CD4-positive, CD25-positive, alpha-beta regulatory T cell (primary cell): ENCODE results near the gene HOXC9. TPM values are rescaled to one million over a fixed set of nuclear protein-coding genes. Genes with fewer than 3 reads are reported as not detected.
A peak's percentile ranks its signal among the peaks of the same experiment; 100 is the strongest.

Experiments
- ATAC-seq, 2 donors: fragments of 150-1000 bp; cut with Tn5 transposase; one replicate each; pipeline ENCODE4 v1.10.0; 2021; ENCODE audit warnings: low read depth in 2 of 2, moderate number of reproducible peaks in 2 of 2, moderate library complexity in 1 of 2
- DNase-seq, 3 donors: peaks; one replicate each; pipeline versions ENCODE4 v3.0.0 to v3.0.0-alpha.2; 2012 to 2022; ENCODE audit warnings: mixed read lengths in 1 of 3
- H3K27ac ChIP-seq: one replicate; pipeline ENCODE4 v1.7.0; 2013; ENCODE audit warnings: mild to moderate bottlenecking, low read length; ENCODE audit not compliant: insufficient read depth, poor library complexity, severe bottlenecking
- H3K27me3 ChIP-seq: one replicate; pipeline ENCODE4 v1.7.0; 2013; ENCODE audit warnings: low read length; ENCODE audit not compliant: control insufficient read depth, insufficient read depth
- H3K36me3 ChIP-seq: one replicate; pipeline ENCODE4 v1.7.0; 2013; ENCODE audit warnings: mild to moderate bottlenecking, low read length, moderate library complexity; ENCODE audit not compliant: control insufficient read depth, insufficient read depth
- H3K4me1 ChIP-seq: 2 replicates; pipeline ENCODE4 v1.7.0; 2013; ENCODE audit warnings: mild to moderate bottlenecking, low read length; ENCODE audit not compliant: insufficient read depth, control insufficient read depth, poor library complexity, severe bottlenecking
- H3K4me3 ChIP-seq: one replicate; pipeline ENCODE4 v1.7.0; 2013; ENCODE audit warnings: low read depth, mild to moderate bottlenecking, low read length, moderate library complexity
- H3K9me3 ChIP-seq, 2 experiments: 1 replicate in 1 of 2; 2 replicates in 1 of 2; pipeline ENCODE4 v1.7.0; 2013; ENCODE audit warnings: low read length in 2 of 2, mild to moderate bottlenecking in 1 of 2, moderate library complexity in 1 of 2; ENCODE audit not compliant: control insufficient read depth in 2 of 2
- H3K27ac Mint-ChIP-seq, 3 donors: one replicate each; pipeline ENCODE4 v1.8.0; 2020 to 2022; ENCODE audit warnings: mild to moderate bottlenecking in 3 of 3, mixed read lengths in 3 of 3, moderate library complexity in 2 of 3
- H3K27me3 Mint-ChIP-seq: one replicate; pipeline ENCODE4 v1.8.0; 2022; ENCODE audit warnings: mild to moderate bottlenecking, mixed read lengths
- H3K36me3 Mint-ChIP-seq: one replicate; pipeline ENCODE4 v1.8.0; 2020; ENCODE audit warnings: mixed read lengths
- H3K4me1 Mint-ChIP-seq, 4 donors: one replicate each; pipeline ENCODE4 v1.8.0; 2020 to 2022; ENCODE audit warnings: mixed read lengths in 4 of 4, mild to moderate bottlenecking in 1 of 4
- H3K4me3 Mint-ChIP-seq, 4 donors: one replicate each; pipeline ENCODE4 v1.8.0; 2020 to 2022; ENCODE audit warnings: mild to moderate bottlenecking in 4 of 4, mixed read lengths in 4 of 4, moderate library complexity in 3 of 4
- H3K9me3 Mint-ChIP-seq, 7 donors: one replicate each; pipeline ENCODE4 v1.8.0; 2020 to 2022; ENCODE audit warnings: mixed read lengths in 7 of 7, mild to moderate bottlenecking in 3 of 7, moderate library complexity in 2 of 7
- polyA plus RNA-seq, 4 donors: library from polyadenylated mRNA; unstranded; fragments of 300-500 nt; fragmentation: Illumina TruSeq; gene quantifications; one replicate each; pipeline ENCODE4 v1.2.3, GENCODE V29; 2021
- total RNA-seq: library from RNA; stranded (reverse); gene quantifications from one replicate; pipeline ENCODE4 v1.2.3, GENCODE V29; 2022

Gene HOXC9
- total and polyA plus RNA-seq, 5 donors from 2014 or later: not detected

DNA sequence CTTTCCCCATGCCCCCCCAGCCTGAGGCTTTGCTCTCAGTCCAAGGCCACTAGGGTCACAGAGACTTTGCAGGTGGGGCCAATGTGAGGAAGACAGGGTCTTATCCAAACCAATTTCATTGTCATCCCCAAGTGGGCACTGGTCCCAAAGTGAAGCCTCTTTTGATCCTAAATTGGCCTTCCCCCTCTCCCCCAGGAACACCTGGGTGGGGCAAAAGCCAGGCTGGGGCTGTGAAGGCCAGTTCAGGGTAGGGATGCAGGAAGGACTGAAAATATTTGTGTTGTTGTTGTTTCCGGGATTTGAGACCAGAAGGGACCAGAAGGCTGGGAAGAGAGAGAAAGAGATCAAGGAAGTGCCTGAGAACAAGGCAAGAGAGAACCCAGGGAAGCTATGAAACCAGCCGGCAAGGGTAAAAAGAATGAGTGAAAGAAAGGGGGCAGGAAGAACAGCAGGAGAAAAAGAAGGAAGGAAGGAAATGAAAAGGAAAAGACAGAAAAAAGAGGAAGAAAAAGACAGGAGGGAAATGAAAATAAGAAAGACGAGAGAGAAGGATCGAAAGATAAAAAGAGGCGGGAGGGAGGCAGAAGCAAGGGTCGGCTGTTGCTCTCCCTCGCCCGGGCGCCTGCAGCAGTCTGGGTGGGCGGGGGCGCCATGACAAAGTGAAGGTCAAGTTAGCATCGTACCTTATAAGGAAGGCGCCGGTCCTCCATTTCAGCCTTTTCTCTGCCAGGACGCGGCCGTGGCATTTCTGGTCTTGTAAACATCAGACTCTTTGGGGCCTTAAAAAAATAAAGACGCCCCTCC lies 34.5 kb upstream of the HOXC9 start:
- DNase-seq: no peak
- no peaks in the 10 kb centered on the region for H3K9me3 ChIP-seq

GRCh38 chr12:53966085-53966384 lies 33.9 kb upstream of the HOXC9 start:
- ATAC-seq (no peak), DNase-seq (no peak)
- peaks cover 0 to 47% (median 20%) of the 10 kb centered on the region in 4 donors for H3K4me1 Mint-ChIP-seq
- H3K27me3 Mint-ChIP-seq: peaks cover 95% of the 10 kb centered on the region
- H3K27me3 ChIP-seq: peaks cover 80% of the 10 kb centered on the region
- no peaks in the 10 kb centered on the region for H3K36me3 Mint-ChIP-seq
- H3K9me3 Mint-ChIP-seq: peaks cover 0 to 4% (median 1%) of the 10 kb centered on the region in 7 donors
- H3K9me3 ChIP-seq: no peaks in the 10 kb centered on the region
- no peak overlapping the region for H3K27ac ChIP-seq
- H3K4me3 Mint-ChIP-seq: peak overlapping the region in 2 of 4 donors; percentile 33 to 81
- H3K36me3 ChIP-seq: no peaks in the 10 kb centered on the region
- no peak overlapping the region for H3K4me3 ChIP-seq
- H3K27ac Mint-ChIP-seq: no peak overlapping the region
- H3K4me1 ChIP-seq: peaks cover 24% of the 10 kb centered on the region

More for the DNA sequence above, 34.5 kb upstream of the HOXC9 start:
- H3K27ac ChIP-seq: no peak overlapping the region
- ATAC-seq: no peak
- peaks cover 74% of the 10 kb centered on the region for H3K27me3 ChIP-seq
- Mint-ChIP-seq H3K27me3 (peaks cover 93% of the 10 kb centered on the region), H3K4me1 (peaks cover 0 to 47% (median 21%) of the 10 kb centered on the region in 4 donors), H3K9me3 (peaks cover 0 to 4% (median 1%) of the 10 kb centered on the region in 7 donors), H3K4me3 (peak overlapping the region in 3 of 4 donors; percentile 33 to 85 (median 81)), H3K36me3 (no peaks in the 10 kb centered on the region), H3K27ac (no peak overlapping the region)
- no peaks in the 10 kb centered on the region for H3K36me3 ChIP-seq
- H3K4me1 ChIP-seq: peaks cover 25% of the 10 kb centered on the region
- H3K4me3 ChIP-seq: no peak overlapping the region

DNA sequence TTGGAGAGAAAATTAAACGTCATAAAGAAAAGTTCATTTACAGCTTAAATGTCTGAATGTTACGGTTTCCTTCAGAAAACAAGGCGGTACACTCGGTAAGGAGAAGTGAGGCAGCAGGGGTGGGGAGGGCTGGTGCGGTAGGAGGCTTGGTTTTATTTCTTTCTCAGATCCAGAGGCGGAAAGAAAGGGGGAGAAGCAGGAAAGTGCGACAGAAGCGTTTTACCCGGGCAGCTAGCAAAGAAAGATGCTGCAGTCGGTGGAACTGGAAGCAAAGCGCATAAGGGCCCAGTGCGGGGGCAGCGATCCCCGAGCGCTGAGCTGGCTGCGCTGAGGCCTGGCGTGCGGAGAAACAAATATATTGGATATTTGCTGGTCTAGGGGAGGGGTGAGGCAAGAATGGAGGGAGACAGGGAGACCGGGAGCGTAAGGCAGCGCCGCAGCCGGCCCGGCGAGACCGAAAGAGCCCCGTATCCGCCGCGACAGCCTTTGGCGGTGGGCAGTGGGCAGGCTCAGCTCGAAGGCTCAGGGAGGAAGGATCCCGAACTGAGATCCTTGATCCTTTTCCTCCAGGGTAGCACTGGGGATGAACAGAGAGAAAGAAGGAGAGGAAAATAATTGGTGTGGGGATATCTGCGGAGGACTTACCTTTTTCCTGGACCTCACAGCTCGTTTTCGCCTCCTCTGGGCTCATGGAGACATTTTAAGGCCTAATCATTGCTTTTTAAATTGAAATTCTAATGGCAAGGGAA lies 33.4 kb upstream of the HOXC9 start:
- Mint-ChIP-seq H3K27me3 (peaks cover 99% of the 10 kb centered on the region), H3K4me3 (peak overlapping the region in 2 of 4 donors; percentile 59 to 81), H3K36me3 (no peaks in the 10 kb centered on the region), H3K4me1 (peaks cover 0 to 47% (median 20%) of the 10 kb centered on the region in 4 donors), H3K9me3 (peaks cover 0 to 4% (median 1%) of the 10 kb centered on the region in 7 donors), H3K27ac (peak overlapping the region in 1 of 3 donors; percentile 76)
- Histone ChIP-seq H3K4me3 (no peak overlapping the region), H3K4me1 (peaks cover 22% of the 10 kb centered on the region), H3K36me3 (no peaks in the 10 kb centered on the region), H3K27ac (no peak overlapping the region), H3K9me3 (no peaks in the 10 kb centered on the region), H3K27me3 (peaks cover 85% of the 10 kb centered on the region)
- DNase-seq (no peak), ATAC-seq (no peak)

GRCh38 chr12:53967421-53967925 lies 32.5 kb upstream of the HOXC9 start:
- ATAC-seq: no peak
- Mint-ChIP-seq H3K4me3 (peak overlapping the region in 1 of 4 donors; percentile 81), H3K27me3 (peaks cover 99% of the 10 kb centered on the region), H3K36me3 (no peaks in the 10 kb centered on the region), H3K4me1 (peaks cover 0 to 44% (median 20%) of the 10 kb centered on the region in 4 donors), H3K27ac (no peak overlapping the region), H3K9me3 (peaks cover 0 to 10% (median 1%) of the 10 kb centered on the region in 7 donors)
- H3K4me1 ChIP-seq: peaks cover 22% of the 10 kb centered on the region
- H3K27me3 ChIP-seq: peaks cover 85% of the 10 kb centered on the region
- H3K4me3 ChIP-seq: no peak overlapping the region
- no peak overlapping the region for H3K27ac ChIP-seq
- H3K9me3 ChIP-seq: peaks cover 0 to under 1% of the 10 kb centered on the region in 2 experiments
- no peak for DNase-seq
- H3K36me3 ChIP-seq: no peaks in the 10 kb centered on the region

- peaks cover 25% of the 10 kb centered on the region for H3K4me1 ChIP-seq
- DNase-seq (no peak), ATAC-seq (no peak)
- no peak overlapping the region for H3K4me3 ChIP-seq
- Mint-ChIP-seq H3K27ac (peak overlapping the region in 1 of 3 donors; percentile 33), H3K27me3 (peaks cover 99% of the 10 kb centered on the region), H3K4me3 (no peak overlapping the region), H3K36me3 (no peaks in the 10 kb centered on the region), H3K9me3 (peaks cover 0 to 11% (median 1%) of the 10 kb centered on the region in 7 donors), H3K4me1 (peaks cover 0 to 47% (median 25%) of the 10 kb centered on the region in 4 donors)
- peaks cover 83% of the 10 kb centered on the region for H3K27me3 ChIP-seq
- peaks cover 2 to 9% of the 10 kb centered on the region in 2 experiments for H3K9me3 ChIP-seq
- H3K27ac ChIP-seq: no peak overlapping the region
- H3K36me3 ChIP-seq: no peaks in the 10 kb centered on the region
These were observed 31.5 kb upstream of the HOXC9 start for GRCh38 chr12:53968214-53969127.

DNA sequence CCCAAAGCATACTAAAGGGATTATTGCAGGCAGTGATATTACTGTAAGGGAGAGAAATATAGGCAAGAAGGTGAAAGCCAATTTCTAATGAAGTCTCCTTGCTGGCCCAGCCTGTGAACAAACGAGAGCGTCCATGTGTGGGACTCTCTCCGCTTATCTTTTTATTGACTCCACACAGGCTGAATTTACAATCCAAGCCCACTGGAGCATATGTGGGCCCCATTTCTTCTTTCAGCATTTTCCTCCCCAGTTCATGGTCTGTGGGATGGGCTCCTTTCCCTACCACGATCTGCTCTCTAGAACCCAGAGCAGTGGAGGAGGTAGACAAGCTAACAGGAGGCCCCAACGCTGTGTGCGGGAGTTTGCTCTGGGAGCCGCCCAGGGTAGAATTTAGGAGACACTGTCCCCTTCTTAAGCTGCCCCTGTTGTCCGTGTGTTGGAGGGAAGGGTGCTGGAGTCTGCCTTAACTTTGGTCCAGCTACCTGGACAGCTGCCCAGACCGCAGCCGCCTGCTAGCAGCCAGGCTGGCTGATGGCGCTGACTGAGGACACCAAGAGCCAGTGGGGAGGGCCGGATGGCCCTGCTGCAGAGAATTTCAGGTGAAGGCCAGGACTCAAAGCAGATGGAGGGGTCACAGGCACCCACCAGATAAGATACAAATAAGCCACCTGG lies 30.2 kb upstream of the HOXC9 start:
- peaks cover 100% of the 10 kb centered on the region for H3K27me3 Mint-ChIP-seq
- Histone ChIP-seq H3K4me1 (peaks cover 34% of the 10 kb centered on the region), H3K4me3 (no peak overlapping the region), H3K9me3 (peaks cover 2 to 9% of the 10 kb centered on the region in 2 experiments), H3K27me3 (peaks cover 71% of the 10 kb centered on the region), H3K36me3 (no peaks in the 10 kb centered on the region), H3K27ac (no peak overlapping the region)
- peaks cover 0 to 11% (median 1%) of the 10 kb centered on the region in 7 donors for H3K9me3 Mint-ChIP-seq
- peaks cover 0 to 42% (median 21%) of the 10 kb centered on the region in 4 donors for H3K4me1 Mint-ChIP-seq
- ATAC-seq (no peak), DNase-seq (no peak)
- no peaks in the 10 kb centered on the region for H3K36me3 Mint-ChIP-seq
- no peak overlapping the region for H3K4me3 Mint-ChIP-seq
- no peak overlapping the region for H3K27ac Mint-ChIP-seq
